Smooth muscle cell (in vitro differentiated cells): Measurements from ENCODE around the gene PDZRN4. TPM values are rescaled to one million over a fixed set of nuclear protein-coding genes. Genes with fewer than 3 reads are reported as not detected.

ENCODE experiments used
- DNase-seq: peaks from one replicate; lab custom pipeline; 2025; ENCODE audit not compliant: unreplicated experiment; lab: John Stamatoyannopoulos, UW
- H2AFZ ChIP-seq: fragments of 200-600 bp; sonication (generic); 2 replicates; pipeline ENCODE4 v1.6.0; 2016; ENCODE audit warnings: antibody characterized with exemption, low read depth, mild to moderate bottlenecking
- H3F3A ChIP-seq: fragments of 200-600 bp; sonication (generic); 2 replicates; pipeline ENCODE4 v1.6.0; 2017; ENCODE audit warnings: antibody characterized with exemption, low read depth
- H3K27ac ChIP-seq: fragments of 200-600 bp; sonication (generic); 2 replicates; pipeline ENCODE4 v1.5.1; 2016; ENCODE audit warnings: low read depth, mild to moderate bottlenecking
- H3K27me3 ChIP-seq: fragments of 200-600 bp; sonication (generic); 2 replicates; pipeline ENCODE4 v1.6.1; 2016; ENCODE audit warnings: low read depth, mild to moderate bottlenecking
- H3K36me3 ChIP-seq: fragments of 200-600 bp; sonication (generic); 2 replicates; pipeline ENCODE4 v1.5.1; 2016; ENCODE audit warnings: low read depth
- H3K4me1 ChIP-seq: fragments of 200-600 bp; sonication (generic); 2 replicates; pipeline ENCODE4 v1.5.1; 2016; ENCODE audit warnings: low read depth
- H3K4me2 ChIP-seq: fragments of 200-600 bp; sonication (generic); 2 replicates; pipeline ENCODE4 v1.6.0; 2016; ENCODE audit warnings: mild to moderate bottlenecking
- H3K4me3 ChIP-seq: fragments of 200-600 bp; sonication (generic); 2 replicates; pipeline ENCODE4 v1.5.1; 2016; ENCODE audit warnings: mild to moderate bottlenecking
- H3K79me2 ChIP-seq: fragments of 200-600 bp; sonication (generic); 2 replicates; pipeline ENCODE4 v1.6.0; 2016; ENCODE audit warnings: low read depth, mild to moderate bottlenecking
- H3K9ac ChIP-seq: fragments of 200-600 bp; sonication (generic); 2 replicates; pipeline ENCODE4 v1.6.0; 2016; ENCODE audit warnings: low read depth
- H3K9me3 ChIP-seq: fragments of 200-600 bp; sonication (generic); replicated peaks from 2 replicates; pipeline ENCODE4 v1.5.1; 2016; ENCODE audit warnings: low read depth
- H4K20me1 ChIP-seq: fragments of 200-600 bp; sonication (generic); 2 replicates; pipeline ENCODE4 v1.6.0; 2016; ENCODE audit warnings: low read depth
- WGBS: methylation state at CpG from one replicate; pipeline ENCODE4 v1.1.7; 2016; ENCODE audit warnings: low lambda C conversion rate; 5-methylcytosine and 5-hydroxymethylcytosine counted together
- polyA plus RNA-seq: library from polyadenylated mRNA; unstranded; fragments of >200 nt; fragmentation: Nextera tagmentation; extraction: Ambion mirVana; gene quantifications from 2 replicates; pipeline ENCODE4 v1.2.1, GENCODE V29; 2016
- total RNA-seq: library from RNA; depleted of rRNA; stranded (reverse); fragments of >200 nt; gene quantifications from 2 replicates; pipeline ENCODE4 v1.2.3, GENCODE V29; 2014
- TF ChIP-seq, protein P1 (sequence below): fragments of 200-600 bp; sonication (generic); IDR thresholded peaks from 2 replicates; pipeline ENCODE4 v1.5.1; 2017; ENCODE audit warnings: borderline replicate concordance, mild to moderate bottlenecking, antibody characterized with exemption; ENCODE audit not compliant: insufficient read depth, poor library complexity, severe bottlenecking

PDZRN4 gene
- total and polyA plus RNA-seq, 2 experiments from 2014 or later: 4.7 to 5.4 TPM

DNA sequence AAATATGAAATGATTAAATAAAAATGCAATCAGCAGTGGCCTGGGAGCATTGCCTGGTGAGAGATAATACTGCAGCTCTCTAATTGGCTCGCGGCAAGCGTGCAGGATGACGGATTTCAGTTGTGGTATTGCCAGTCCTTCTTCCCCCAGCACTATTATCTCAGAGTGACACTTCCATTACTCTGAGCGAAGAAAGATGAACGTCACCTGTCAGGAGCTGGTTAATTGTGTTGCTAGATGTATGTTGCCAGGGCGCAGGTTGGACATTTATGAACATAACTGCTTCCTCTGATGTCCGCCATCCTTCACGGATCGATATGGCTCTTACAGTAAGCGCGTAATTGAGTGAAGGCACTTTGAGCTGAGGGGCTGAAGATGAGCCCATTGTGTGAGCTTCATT, 374.9 kb downstream of the PDZRN4 start:
- Histone ChIP-seq H3K9ac (no peak overlapping the region), H3K27ac (no peak overlapping the region), H3K9me3 (no peaks in the 10 kb centered on the region), H3K4me3 (no peak overlapping the region), H3K4me2 (no peak overlapping the region), H3K79me2 (no peaks in the 10 kb centered on the region), H3K36me3 (no peaks in the 10 kb centered on the region), H3K4me1 (no peaks in the 10 kb centered on the region), H3F3A (no peaks in the 10 kb centered on the region), H2AFZ (no peak overlapping the region), H4K20me1 (no peaks in the 10 kb centered on the region), H3K27me3 (no peaks in the 10 kb centered on the region)
- WGBS: 94% methylated on average over 12 of the region's 12 CpGs
- TF ChIP-seq, protein P1, sequence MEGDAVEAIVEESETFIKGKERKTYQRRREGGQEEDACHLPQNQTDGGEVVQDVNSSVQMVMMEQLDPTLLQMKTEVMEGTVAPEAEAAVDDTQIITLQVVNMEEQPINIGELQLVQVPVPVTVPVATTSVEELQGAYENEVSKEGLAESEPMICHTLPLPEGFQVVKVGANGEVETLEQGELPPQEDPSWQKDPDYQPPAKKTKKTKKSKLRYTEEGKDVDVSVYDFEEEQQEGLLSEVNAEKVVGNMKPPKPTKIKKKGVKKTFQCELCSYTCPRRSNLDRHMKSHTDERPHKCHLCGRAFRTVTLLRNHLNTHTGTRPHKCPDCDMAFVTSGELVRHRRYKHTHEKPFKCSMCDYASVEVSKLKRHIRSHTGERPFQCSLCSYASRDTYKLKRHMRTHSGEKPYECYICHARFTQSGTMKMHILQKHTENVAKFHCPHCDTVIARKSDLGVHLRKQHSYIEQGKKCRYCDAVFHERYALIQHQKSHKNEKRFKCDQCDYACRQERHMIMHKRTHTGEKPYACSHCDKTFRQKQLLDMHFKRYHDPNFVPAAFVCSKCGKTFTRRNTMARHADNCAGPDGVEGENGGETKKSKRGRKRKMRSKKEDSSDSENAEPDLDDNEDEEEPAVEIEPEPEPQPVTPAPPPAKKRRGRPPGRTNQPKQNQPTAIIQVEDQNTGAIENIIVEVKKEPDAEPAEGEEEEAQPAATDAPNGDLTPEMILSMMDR: no peak
- no peak for DNase-seq

DNA sequence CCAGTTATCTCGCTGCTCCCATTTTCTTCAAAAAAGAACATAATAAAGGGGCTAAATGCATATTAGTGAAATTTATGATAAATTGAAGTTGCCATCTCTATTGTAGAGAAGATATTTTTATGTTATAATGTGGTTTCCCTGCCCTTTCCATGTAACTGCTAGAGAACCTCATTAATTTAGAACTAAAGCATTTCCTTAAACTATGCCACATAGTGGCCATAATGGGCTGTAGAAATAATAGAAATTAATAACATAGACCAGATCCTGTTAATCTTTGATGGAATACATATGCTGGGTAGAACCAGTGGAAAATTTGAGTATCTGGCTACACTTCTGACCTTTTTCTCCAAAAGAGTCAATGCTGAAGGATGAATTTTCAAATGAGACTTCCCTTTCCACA, 376.7 kb downstream of the PDZRN4 start:
- H3K79me2 ChIP-seq: no peaks in the 10 kb centered on the region

DNA sequence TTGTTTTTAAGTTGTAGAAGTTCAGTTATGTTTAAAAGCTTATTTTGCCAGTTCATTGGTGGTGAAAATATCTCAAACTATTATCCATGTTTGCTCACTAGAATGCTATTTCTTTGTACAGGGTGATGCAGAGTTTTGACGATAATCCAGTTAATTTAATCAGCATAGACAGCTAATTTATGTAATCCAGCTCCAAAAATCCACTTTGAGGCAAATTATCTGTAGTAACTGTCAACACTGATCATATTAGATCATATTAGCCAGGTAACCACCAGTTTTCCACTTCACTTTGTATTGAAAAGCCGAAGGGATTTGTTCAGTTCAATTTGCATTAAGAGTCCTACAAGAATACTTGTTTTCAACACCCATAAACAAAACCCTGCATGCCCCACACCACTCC, 378.6 kb downstream of the PDZRN4 start:
- Histone ChIP-seq H4K20me1 (no peaks in the 10 kb centered on the region), H3K79me2 (no peaks in the 10 kb centered on the region), H3K4me1 (no peaks in the 10 kb centered on the region), H3K27ac (no peak overlapping the region), H2AFZ (no peak overlapping the region), H3F3A (no peaks in the 10 kb centered on the region), H3K4me2 (no peak overlapping the region), H3K4me3 (no peak overlapping the region), H3K27me3 (no peaks in the 10 kb centered on the region), H3K9ac (no peak overlapping the region), H3K36me3 (no peaks in the 10 kb centered on the region), H3K9me3 (no peaks in the 10 kb centered on the region)
- DNase-seq: no peak
- 89% methylated on average over 2 of the region's 2 CpGs for WGBS
- TF ChIP-seq, protein P1: no peak

More for the DNA sequence above, 376.7 kb downstream of the PDZRN4 start:
- no peak for DNase-seq
- Histone ChIP-seq H3K27me3 (no peaks in the 10 kb centered on the region), H3K4me2 (no peak overlapping the region), H3F3A (no peaks in the 10 kb centered on the region), H3K4me3 (no peak overlapping the region), H3K9ac (no peak overlapping the region), H3K9me3 (no peaks in the 10 kb centered on the region), H3K36me3 (no peaks in the 10 kb centered on the region), H4K20me1 (no peaks in the 10 kb centered on the region), H2AFZ (no peak overlapping the region), H3K4me1 (no peaks in the 10 kb centered on the region), H3K27ac (no peak overlapping the region)
- TF ChIP-seq, protein P1: no peak
- WGBS: 86% methylated on average over 1 of the region's 1 CpG

DNA sequence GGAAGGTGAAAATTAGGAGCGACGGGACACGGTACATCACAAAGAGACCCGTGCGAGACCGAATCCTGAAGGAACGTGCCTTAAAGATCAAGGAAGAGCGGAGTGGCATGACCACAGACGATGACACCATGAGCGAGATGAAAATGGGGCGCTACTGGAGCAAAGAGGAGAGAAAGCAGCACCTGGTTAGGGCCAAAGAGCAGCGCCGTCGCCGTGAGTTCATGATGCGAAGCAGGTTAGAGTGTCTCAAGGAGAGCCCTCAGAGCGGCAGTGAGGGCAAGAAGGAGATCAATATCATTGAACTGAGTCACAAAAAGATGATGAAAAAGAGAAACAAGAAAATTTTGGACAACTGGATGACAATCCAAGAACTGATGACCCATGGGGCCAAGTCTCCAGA, 385.3 kb downstream of the PDZRN4 start:
- DNase-seq: no peak
- TF ChIP-seq, protein P1: no peak

More for the DNA sequence above, 385.3 kb downstream of the PDZRN4 start:
- H3K9me3 ChIP-seq: no peaks in the 10 kb centered on the region
- WGBS: 95% methylated on average over 17 of the region's 17 CpGs
- H3K4me3 ChIP-seq: no peak overlapping the region
- no peak overlapping the region for H3K27ac ChIP-seq
- H4K20me1 ChIP-seq: no peaks in the 10 kb centered on the region
- no peaks in the 10 kb centered on the region for H3K36me3 ChIP-seq
- H3K9ac ChIP-seq: no peak overlapping the region
- no peaks in the 10 kb centered on the region for H3K27me3 ChIP-seq
- no peak overlapping the region for H3K4me2 ChIP-seq
- H3K4me1 ChIP-seq: peaks cover 4% of the 10 kb centered on the region
- H3K79me2 ChIP-seq: no peaks in the 10 kb centered on the region
- no peaks in the 10 kb centered on the region for H3F3A ChIP-seq
- H2AFZ ChIP-seq: no peak overlapping the region
